Omental fat pad (tissue), 4 donors: ENCODE data around the gene LRRC74A. TPM values are rescaled to one million over a fixed set of nuclear protein-coding genes. Genes with fewer than 3 reads are reported as not detected.

Experiments used
- ATAC-seq: fragments of 150-250 bp; one replicate; pipeline ENCODE4 v1.9.1; 2016; ENCODE audit warnings: mild to moderate bottlenecking, moderate library complexity; ENCODE audit not compliant: low FRiP score
- DNase-seq: peaks from one replicate; pipeline ENCODE4 v3.0.0-alpha.2; 2019; ENCODE audit warnings: low spot score
- total RNA-seq, 4 donors: library from RNA; depleted of rRNA; stranded (reverse); fragments of >200 nt; gene quantifications; one replicate each; pipeline ENCODE4 v1.1.0, GENCODE V29; 2016
- TF ChIP-seq, protein P1 (sequence below), 3 donors: fragments of 450-650 bp; IDR thresholded peaks; one replicate each; pipeline ENCODE4 v1.5.1; 2016 to 2017; ENCODE audit warnings: antibody characterized with exemption in 3 of 3, mild to moderate bottlenecking in 3 of 3, moderate library complexity in 2 of 3

Gene LRRC74A
- total RNA-seq = not detected

DNA sequence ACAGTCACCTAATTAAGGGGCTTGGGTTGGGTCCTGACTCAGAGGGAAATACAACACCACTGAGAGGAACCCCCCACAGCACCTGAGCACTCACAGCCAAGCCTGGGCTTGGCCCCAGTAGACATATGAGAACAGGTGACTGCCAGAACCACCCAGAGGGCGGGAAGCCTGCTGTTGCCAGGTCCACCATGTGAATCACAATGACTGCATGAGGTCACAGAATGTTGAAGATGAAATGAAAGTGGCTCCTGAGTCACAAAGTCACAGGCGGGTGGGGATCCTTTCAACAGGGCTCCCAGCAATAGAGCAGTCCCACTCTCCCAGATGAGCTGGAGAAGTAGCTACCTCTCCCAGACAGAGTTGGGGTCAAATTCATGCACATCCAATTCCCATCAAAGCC, at the start of gene LRRC74A:
LRRC74A (plus strand) TSS at position 287 of the 400 bp plus-strand sequence. CDS start 290 bp downstream, outside the sequence.
- DNase-seq (no peak), ATAC-seq (no peak)
- TF ChIP-seq, protein P1, sequence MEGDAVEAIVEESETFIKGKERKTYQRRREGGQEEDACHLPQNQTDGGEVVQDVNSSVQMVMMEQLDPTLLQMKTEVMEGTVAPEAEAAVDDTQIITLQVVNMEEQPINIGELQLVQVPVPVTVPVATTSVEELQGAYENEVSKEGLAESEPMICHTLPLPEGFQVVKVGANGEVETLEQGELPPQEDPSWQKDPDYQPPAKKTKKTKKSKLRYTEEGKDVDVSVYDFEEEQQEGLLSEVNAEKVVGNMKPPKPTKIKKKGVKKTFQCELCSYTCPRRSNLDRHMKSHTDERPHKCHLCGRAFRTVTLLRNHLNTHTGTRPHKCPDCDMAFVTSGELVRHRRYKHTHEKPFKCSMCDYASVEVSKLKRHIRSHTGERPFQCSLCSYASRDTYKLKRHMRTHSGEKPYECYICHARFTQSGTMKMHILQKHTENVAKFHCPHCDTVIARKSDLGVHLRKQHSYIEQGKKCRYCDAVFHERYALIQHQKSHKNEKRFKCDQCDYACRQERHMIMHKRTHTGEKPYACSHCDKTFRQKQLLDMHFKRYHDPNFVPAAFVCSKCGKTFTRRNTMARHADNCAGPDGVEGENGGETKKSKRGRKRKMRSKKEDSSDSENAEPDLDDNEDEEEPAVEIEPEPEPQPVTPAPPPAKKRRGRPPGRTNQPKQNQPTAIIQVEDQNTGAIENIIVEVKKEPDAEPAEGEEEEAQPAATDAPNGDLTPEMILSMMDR (IDR thresholded peaks at IDR 0.05) = no peak

DNA sequence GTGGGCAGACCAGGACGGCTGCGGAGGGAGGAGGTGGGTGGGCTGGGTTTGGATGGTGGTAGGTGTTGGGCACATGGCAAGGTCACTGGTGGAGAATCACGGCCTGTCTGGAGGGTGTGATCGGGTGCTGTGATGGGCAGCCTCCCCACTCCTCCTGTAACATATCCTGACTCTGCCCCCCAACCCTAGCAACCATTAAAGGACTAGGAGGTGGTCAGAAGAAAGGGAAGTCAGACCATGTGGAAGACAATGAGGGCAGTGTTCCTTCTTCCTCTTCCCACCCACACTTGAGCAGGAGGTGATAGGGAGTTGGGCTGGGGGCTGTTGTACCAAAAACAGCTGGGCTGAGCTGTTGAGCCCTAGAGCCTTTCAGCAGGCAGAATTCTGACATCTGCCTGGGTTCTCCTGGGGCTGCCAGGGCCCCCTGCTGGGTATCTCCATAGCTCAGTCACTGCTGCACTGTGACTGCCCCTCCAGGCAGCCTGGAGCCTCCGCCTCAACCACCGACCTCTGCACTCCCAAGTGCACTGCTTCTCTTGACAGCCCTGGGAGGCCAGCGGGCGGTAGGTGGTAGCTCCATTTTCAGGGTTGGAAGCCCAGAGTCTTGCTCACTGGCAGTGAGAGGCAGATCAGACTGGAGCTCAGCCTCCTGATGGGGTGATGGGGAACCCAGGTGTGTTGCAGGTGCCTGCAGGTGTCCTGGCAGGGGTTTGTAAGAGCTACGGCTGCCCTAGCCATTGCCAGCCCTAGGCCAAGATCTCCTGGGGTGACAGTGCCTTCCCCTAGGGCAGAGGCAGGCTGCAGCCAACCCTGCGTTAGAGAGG, 49.6 kb upstream of the LRRC74A start:
- TF ChIP-seq, protein P1 (IDR thresholded peaks at IDR 0.05) = no peak
- ATAC-seq (no peak), DNase-seq (no peak)

DNA sequence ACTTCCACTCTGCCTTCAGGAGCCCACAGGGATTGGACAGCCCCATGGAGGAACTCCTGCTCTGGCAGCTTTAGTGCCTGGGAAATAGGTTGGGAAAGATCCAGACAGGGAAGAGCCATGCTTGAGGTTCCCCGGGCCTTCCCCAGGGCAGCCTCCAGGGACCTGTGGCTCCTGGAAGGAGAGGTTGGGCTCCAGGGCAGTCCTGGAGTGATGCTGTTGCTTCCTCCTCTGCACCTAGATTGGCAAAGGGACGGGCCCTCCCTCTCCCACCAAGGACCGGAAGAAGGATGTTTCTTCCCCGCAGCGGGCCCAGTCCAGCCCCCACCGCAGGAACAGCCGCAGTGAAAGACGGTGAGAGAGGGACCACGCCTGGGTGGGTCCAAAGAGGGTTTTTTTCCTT, 48.5 kb upstream of the LRRC74A start:
- no peak for ATAC-seq
- TF ChIP-seq, protein P1 (IDR thresholded peaks at IDR 0.05) = no peak
- DNase-seq = no peak

DNA sequence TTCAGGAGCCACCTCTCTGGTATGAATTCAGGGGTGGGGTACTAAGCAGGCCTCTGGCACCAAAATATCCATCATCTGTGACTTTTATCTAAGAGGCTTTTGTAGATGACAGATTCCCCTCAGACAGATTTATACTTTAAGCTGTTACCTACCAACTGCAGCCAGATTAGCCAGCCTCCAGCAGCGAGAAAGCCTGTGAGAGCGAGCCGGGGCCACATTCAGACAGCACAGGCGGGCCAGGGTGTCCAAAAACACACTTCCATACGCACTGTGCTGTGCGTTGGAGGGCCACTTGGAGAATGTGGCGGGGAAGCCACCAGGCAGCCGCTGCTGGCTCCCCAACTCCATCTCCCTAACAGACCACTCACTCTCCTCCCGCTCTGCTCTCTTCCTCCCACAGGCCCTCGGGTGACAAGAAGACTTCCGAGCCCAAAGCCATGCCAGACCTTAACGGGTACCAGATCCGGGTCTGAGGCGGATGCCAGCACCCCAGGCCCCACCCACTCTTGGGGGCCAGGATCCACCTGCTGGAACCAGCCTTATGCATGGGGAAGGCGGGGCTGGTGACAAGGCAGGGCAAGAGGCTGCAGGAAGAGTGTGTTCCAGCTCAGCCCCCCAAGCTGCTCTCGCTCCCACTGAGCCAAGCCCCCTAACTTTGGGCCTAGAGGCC, 47.5 kb upstream of the LRRC74A start:
- ATAC-seq (no peak), DNase-seq (no peak)
- TF ChIP-seq, protein P1 (IDR thresholded peaks at IDR 0.05) = no peak

DNA sequence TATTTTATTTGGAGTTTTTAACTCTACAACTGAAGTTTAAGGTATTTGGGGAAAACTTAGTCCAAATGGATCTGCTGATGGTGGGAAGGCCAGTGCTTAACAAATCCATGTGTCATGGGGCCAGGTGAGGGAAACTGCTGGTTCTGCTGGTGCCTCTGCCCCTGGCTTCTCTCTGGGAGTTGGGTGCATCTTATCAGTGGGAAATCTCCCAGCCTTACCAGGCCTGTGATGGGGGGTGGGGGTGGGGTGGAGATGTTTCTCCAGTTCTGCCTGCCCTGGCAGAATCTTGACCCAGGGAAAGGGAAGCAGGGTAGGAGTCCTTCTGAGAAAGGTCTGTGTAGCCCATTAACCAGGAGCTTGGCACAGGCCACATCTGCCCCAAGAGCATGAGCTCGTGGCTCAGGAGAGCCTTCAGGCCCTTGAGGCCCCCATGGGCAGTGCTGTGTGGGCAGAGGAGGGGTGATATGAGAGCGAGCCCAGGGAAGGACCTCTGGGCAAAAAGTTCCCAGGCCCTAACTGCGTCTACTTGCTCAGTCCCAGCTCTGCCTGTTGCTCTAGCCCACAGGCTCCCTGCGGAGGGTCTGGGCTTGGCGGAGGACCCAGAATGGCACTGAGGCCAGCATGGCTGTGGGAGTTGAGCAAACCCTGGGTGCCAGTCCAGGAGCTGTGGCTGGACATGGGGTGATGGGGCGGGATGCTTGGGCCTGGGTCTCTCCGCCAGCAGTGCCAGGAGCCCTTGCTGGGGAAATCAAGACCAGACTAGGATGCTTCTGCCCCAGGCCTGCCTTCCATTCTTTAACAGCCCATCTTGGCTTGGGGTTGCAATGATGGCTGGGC, 46.8 kb upstream of the LRRC74A start:
- ATAC-seq (no peak), DNase-seq (no peak)

DNA sequence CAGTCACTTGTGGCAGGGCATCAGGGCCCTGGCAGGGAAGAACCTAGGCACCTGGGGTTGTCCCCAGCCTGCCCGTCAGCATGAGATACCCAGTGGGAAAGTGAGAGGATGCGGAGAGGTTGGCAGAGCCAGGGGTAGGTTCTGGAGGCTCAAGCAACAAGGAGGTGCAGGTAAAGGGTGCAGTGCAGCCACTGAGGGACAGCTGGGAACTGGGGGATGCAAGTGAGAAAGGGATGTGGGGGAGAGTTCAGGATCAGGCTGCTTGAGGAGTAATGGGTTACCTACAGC, 46.2 kb upstream of the LRRC74A start:
- TF ChIP-seq, protein P1 (IDR thresholded peaks at IDR 0.05) = no peak

More for the DNA sequence above, 46.8 kb upstream of the LRRC74A start:
- TF ChIP-seq, protein P1 (IDR thresholded peaks at IDR 0.05) = no peak

More for the DNA sequence above, 46.2 kb upstream of the LRRC74A start:
- DNase-seq (no peak), ATAC-seq (no peak)
